NCI-H1436 (cell line): ENCODE measurements around the gene GULP1.
"Not testable (repeated sequence)": the region's sequence is repeated elsewhere in the genome, so short reads cannot be mapped to it uniquely, and the experiment has no call there.

Experiments used
- DNase-seq: peaks from one replicate; lab custom pipeline; 2025; lab: John Stamatoyannopoulos, UW

Gene GULP1

DNA sequence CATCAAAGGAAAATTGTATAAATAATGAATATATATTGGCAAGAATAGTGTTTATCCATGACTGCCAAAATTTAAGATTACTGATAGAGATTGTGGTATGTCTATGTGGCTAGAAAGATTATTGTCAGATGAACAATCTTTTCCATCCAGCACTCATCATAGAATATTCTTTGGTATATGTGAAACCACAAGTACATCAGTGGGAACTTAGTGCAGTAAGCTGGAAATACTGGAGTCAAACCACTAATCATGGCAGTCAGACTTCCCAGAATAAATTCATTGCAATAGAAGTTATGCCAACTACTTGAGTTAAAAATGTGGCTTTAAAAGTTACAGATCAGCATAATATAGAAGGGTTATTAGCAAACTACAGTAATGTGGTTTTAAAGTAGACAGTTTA lies 310.3 kb downstream of the GULP1 start:
- no peak for DNase-seq

DNA sequence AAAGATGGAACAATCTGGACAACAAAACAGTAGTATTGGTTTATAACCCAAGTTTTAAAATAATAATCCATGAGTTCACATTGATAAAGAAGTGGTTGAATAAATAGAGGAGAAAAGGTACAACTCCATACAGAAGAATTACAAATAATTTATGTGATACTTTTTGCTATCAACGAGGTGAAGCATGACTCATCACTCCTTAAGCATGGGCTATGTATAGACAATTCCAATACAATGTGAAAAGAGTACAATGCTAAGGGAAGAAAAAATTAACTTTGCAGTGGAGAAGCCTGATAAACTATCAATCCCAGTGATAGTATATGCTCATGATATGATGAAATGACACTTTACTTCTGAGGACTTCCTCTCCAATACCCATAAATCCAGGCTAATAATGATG lies 312.9 kb downstream of the GULP1 start:
- DNase-seq: no peak

DNA sequence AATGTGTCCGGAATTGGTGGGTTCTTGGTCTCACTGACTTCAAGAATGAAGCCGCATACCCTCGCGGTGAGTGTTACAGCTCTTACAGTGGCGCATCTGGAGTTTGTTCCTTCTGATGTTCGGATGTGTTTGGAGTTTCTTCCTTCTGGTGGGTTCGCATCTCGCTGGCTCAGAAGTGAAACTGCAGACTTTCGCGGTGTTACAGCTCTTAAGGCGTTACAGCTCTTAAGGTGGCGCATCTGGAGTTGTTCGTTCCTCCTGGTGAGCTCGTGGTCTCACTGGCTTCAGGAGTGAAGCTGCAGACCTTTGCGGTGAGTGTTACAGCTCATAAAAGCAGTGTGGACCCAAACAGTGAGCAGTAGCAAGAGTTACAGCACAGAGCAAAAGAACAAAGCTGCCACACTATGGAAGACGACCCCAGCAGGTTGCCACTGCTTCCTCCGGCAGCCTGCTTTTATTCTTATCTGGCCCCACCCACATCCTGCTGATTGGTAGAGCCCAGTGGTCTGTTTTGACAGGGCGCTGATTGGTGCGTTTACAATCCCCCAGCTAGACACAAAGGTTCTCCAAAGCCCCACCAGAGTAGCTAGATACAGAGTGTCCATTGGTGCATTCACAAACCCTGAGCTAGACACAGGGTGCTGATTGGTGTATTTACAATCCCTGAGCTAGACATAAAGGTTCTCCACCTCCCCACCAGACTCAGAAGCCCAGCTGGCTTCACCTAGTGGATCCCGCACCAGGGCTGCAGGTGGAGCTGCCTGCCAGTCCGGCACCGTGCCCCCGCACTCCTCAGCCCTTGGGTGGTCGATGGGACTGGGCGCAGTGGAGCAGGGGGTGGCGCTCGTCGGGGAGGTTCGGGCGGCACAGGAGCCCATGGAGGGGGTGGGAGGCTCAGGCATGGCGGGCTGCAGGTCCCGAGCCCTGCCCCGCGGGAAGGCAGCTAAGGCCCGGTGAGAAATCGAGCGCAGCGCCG lies 314.2 kb downstream of the GULP1 start:
- DNase-seq: not testable (repeated sequence)

DNA sequence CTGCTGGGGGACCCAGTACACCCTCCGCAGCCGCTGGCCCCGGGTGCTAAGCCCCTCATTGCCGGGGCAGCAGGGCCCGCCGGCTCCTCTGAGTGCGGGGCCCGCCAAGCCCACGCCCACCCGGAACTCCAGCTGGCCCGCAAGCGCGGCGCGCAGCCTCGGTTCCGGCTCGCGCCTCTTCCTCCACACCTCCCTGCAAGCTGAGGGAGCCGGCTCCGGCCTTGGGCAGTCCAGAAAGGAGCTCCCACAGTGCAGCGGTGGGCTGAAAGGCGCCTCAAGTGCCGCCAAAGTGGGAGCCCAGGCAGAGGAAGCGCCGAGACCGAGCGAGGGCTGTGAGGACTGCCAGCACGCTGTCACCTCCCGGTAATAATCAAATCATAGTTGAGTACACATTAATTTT lies 314.9 kb downstream of the GULP1 start:
- DNase-seq: not testable (repeated sequence)

DNA sequence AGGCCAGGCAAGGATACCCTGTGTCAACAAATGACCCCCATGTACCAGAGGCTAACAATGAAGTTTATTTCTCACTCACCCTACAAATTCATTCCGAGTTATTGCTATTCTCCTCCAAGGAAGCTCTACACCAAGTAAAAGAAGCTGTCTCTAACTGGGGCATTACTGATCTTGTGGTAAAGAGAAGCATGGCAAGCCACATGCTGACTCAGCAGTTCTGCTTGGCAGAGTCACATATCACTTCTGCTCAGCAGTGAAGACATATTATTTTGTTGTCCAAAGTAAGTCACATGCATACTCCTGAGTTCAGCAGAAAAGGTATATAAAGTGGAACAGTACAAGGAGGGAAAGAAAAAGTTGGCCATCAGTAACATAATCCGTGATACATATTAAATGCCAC lies 315.8 kb downstream of the GULP1 start:
- DNase-seq: no peak

DNA sequence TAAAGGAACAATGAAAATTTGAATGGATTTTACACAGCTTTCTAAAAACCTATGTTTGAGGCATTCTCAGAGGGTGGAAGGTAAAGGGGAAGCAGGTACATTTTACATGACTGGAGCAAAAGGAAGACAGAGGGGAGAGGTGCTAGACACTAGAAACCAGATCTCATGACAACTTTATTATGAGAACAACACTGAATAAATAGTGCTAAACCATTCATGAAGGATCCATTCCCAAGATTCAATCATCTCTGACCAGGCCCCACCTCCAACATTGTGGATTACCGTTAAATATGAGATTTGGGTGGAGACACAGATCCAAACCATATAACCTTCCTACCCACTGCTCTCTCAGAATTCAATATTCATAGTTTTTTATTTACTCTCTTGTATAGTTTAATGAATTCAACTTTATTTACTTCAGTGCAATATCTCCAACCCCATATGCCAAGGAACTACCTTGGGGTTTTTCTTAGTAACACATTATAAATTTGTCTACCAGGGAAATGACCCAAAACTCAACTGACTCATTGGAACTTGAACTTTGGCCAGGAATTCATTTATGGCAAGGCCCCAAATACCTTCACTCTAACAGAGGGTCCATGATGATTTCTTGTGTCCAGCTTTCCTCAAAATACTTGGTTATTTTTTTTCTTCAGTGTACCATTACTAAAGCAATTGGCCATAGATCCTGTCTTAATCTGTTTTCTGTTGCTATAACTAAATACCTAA lies 317.8 kb downstream of the GULP1 start:
- no peak for DNase-seq

DNA sequence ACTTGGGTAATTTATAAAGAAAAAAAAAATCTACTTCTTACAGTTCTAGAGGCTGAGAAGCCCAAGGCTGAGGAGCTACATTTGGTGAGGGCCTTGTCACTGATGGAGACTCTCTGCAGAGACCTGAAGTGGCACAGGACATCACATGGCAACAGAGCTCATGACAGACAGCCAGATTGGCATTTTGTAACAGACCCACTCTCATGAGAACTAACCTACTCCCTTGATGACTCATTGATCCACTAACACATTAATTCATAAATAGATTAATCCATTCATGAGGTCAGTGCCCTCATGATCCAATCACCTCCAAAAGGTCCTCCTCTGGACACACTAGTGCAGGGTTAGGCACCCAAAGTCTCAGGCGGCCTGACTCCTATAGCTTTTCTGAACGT lies 318.4 kb downstream of the GULP1 start:
- DNase-seq: no peak

DNA sequence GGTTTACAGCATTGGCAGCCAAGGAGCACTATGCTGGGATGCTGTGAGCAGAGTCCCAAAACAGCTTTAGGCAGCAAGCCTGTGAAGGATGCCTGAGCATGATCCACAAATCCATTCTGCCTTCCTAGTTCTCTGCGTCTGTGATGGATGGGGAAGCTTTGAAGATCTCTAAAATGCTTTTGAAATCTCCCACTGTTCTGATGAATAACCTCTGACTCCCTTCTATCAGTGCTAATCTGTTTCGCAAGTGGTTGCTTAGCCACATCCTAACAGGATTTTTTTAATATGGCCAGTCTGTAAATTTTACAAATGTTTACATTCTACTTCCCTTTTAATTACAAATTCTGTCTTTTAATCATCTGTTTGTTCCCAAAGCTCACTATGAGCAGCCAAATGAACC lies 319.2 kb downstream of the GULP1 start:
- DNase-seq: no peak

DNA sequence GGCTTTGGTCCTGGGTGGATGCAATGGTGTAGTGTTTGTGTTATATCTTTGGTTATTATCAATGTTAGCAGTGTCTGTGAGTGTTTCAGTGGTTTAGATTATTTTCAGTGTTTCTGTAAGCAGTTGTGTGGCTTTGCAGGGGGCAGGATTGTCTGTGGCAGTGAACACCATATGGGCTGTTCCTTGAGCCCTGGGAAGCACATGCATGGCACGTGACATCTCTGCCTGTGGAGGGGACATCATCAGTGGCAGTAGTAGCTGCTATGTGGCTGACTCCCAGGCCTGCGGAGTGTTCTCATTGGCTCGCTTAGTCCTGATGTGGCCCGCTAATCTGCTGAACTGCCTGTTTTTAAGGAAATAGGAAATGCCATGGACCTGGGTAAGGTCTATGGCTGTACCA lies 327.5 kb downstream of the GULP1 start:
- no peak for DNase-seq

DNA sequence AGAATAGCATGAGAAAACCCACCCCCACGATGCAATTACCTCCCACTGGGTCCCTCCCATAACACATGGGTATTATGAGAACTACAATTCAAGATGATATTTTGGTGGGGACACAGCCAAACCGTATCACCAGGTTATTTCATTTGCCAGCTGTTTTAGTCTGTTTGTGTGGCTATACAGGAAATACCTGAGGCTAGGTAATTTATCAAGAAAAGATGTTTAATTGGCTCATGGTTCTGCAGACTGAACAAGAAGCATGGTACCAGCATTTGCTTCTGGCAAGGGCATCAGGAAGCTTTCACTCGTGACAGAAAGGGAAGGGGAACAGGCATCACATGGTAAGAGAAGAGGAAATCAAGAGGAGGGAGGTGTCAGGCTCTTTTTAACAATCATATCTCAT lies 329.2 kb downstream of the GULP1 start:
- DNase-seq: no peak

DNA sequence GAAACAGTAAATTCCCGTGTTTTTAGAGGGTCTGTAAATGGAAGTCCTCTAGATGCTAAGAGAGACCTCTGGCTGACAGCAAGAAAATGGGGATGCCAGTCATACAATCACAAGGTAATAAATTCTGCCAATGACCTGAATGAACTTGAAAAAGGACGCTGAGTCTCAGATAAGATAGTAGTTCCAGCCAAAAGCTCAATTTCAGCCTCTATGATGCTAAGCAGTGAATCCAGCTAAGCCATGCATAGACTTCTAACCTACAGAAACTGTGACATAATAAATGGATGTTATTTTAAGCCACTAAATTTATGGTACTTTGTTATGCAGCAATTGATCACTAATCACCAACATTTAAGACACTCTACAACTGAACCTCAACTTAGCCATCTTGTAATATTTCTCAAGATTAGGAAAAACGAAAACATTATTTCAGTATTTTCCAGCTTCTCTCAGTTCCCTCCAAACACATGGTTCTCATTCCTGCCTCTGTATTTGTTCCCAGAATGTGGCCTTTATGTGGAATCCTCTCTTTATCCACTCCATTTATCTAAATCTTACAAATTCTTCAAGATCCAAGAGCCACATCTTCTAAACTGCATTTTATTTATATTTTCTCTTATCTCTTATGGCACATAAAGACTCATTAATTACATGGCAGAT lies 331.1 kb downstream of the GULP1 start:
- DNase-seq: no peak

DNA sequence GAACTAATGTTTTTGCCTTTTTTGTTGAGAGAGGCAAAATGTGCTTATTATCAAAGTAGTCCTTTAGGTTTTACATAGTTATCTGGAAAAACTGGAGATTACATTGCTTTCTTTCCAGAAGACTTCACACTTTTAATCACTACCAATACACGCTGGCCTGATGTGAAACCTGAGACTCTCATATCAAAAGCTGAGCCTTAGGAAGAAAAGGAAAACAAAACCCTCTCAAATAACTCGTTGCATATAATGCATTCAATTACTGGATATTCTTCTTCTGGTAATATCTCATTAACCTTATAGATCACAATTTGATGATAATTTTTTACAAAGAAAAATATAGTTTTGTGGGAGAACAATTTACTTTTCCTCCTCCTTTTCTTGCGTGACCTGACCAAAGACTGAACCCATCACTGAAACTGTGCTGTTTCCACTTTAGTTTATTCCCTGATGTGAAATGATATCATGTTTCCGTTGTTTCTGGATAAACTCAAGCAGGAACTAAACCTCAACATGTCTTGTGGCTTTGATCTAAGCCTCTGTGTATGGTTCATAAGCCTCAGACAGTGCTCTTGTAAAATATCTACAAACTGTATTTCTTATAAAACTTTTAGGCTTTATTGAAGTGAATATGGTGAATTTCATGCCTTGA lies 332.4 kb downstream of the GULP1 start:
- no peak for DNase-seq

DNA sequence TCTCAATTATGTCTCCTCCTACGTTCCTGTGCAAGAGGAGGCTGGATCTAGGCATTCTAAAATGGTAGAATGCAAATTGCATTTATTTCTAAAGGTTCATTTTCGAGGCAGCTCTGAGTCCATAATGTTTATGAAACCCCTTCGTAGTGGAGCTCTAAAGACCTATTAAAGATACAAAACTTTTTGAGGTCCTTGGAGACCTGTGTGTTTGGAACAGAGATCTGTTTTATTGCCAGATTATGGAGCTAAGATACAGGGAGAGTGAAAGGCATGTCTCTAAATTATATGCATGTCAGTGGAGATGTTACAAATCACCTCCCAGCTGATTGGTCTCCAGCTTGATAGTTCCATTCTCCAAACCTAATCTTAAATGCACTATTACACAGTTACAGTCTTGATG lies 335.8 kb downstream of the GULP1 start:
- no peak for DNase-seq

DNA sequence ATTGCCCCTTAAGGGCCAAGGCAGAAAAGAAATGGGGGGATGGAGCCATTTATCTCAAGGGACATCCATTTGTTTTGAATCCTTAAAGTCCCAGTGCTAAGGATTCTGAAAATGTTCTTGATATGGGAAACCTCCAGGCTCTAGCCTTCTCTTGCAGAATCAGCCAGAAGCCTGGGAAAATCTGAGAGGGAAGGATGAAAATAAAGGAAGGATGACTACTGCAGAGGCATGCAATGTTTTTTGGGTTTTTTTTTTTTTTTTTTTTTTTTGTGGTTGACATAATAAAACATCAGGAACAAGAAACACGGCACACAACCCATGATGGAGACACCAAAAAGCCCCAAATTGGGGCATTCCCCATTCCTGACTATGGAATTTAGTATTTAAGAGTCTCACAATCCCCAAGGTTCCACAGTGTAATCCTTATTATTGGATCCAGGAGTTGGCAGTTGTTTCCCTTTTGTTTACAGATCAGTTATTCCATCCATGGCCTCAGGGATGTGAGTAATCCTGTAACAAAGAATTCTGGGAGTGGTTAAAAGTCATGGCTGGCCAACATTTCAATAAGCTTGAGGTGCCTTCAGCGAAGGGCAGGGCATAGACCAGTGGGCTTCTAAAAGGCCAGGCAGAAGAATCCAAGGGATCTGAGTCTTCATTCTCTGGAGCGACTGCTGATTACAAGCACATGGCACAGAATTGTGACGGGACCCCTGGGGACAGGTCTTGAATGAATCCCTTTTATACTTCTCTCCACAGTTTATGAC lies 337.5 kb downstream of the GULP1 start:
- DNase-seq: no peak

DNA sequence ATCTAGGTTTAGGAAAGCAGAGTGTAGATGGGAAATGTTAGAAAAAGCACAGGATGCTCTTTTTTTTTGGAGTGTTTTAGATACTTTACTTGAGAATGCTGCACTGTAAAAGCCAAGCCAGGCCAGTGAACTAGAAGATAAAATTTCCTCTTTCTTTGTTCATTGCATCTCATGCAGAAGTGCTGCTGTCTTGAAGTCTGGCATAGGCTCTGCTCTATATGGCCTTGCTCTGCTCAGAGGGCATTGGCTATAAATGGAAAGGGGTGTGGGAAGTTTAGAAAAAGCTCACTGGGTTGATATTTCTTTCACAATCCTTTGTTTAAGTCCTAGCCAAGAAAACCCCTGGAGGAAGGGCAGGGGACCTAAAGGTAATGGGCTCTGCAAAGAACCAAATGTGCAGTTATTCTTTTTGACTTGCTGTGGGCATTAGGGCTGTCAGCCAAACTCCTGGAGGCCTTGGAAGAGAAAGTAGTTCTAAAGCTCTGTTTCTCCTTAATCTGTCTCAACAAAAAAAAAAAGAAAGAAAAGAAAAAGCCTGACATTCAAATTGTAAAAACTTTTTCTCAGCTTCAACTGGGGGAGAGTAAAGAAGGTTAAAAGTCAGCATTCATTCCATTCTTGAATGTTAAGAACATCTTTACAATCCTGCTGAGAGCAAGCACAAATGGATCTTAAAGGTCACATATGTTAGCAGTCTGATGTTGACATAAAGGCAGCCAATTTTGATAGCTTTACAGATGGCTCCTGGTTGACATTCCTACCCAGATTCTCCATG lies 338.3 kb downstream of the GULP1 start:
- no peak for DNase-seq

DNA sequence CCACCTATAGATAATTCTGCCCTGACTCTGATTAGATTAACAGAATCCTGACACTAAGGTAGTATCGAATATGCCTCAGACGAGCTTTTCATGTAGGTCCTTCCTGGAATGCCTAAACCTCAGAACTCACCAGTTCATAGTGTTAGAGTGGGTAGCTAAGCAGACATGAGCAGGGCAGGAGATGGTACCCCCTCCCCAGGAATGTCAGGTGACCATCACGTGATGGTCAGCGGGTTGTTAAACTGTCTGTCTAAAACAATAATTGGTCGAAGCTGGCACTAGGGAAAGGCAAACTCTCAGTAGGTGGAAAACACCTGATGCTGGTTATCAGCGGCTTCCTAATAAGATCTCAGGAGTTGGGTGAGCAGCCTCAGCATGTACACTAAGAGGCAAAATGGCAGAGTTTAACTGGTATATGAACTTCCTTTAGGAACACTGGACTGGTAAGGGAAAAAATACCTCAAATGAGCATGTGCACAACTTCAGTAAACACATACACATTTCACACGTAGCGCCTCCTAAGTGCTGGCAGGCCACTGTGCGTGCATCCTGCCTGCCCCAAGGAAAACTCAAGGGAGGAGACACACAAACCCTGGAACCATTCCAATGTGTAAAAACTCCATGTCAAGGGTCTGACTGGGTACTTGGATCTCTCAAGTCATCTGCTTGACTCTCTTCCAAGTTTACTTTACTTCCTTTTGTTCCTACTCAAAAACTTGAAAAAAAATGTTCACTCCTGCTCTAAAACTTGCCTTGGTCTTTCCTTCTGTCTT lies 339.5 kb downstream of the GULP1 start:
- DNase-seq: no peak

DNA sequence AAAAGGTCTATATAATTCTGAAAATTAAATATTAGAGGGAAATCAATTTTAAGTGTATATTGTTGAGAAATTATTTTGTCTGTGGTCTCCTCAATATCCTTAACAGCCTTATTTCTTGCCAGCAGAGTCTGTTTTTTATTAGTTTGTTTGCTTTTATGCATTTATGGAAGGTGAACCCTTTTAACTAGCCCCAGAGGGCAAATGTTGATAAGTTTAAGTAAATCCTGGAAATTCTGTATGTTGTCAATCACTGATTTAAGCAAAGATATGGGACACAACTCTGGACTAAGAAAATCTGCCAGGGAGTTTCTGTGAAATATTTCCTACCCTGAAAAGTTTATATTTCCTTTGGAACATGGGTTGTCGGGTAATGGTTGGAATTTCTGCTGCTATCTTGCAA lies 343.0 kb downstream of the GULP1 start:
- DNase-seq: no peak
